Ishikawa (cell line): ENCODE results near the gene TMEM139.

Experiments used
- CEBPB ChIP-seq: IDR thresholded peaks from 2 replicates; pipeline ENCODE4 v1.6.1; 2012
- CREB1 ChIP-seq: IDR thresholded peaks from 2 replicates; pipeline ENCODE4 v1.6.1; 2012; ENCODE audit warnings: low read depth
- EGR1 ChIP-seq: IDR thresholded peaks from 2 replicates; pipeline ENCODE4 v1.6.1; 2012
- EP300 ChIP-seq: IDR thresholded peaks from 2 replicates; pipeline ENCODE4 v1.6.1; 2012; ENCODE audit warnings: borderline replicate concordance
- FOXM1 ChIP-seq: IDR thresholded peaks from 2 replicates; pipeline ENCODE4 v1.6.1; 2012; ENCODE audit warnings: low read depth, borderline replicate concordance
- NFIC ChIP-seq: IDR thresholded peaks from 2 replicates; pipeline ENCODE4 v1.6.1; 2012
- RAD21 ChIP-seq: IDR thresholded peaks from 2 replicates; pipeline ENCODE4 v1.6.1; 2012; ENCODE audit warnings: low read depth
- TAF1 ChIP-seq: IDR thresholded peaks from 2 replicates; pipeline ENCODE4 v1.6.1; 2012; ENCODE audit warnings: low read depth, mild to moderate bottlenecking
- TCF12 ChIP-seq: IDR thresholded peaks from 2 replicates; pipeline ENCODE4 v1.6.1; 2012; ENCODE audit warnings: low read depth
- TEAD4 ChIP-seq: IDR thresholded peaks from 2 replicates; pipeline ENCODE4 v1.6.1; 2012
- YY1 ChIP-seq: IDR thresholded peaks from 2 replicates; pipeline ENCODE4 v1.6.1; 2012; ENCODE audit warnings: low read depth
- ZBTB7A ChIP-seq: IDR thresholded peaks from 2 replicates; pipeline ENCODE4 v1.6.1; 2012; ENCODE audit warnings: low read depth
- TF ChIP-seq, protein P1 (sequence below): IDR thresholded peaks from 2 replicates; pipeline ENCODE4 v1.6.1; 2012; ENCODE audit warnings: low read depth, mild to moderate bottlenecking
- TF ChIP-seq, protein P2 (sequence below): IDR thresholded peaks from 2 replicates; pipeline ENCODE4 v1.6.1; 2012
- TF ChIP-seq, protein P3 (sequence below): IDR thresholded peaks from 2 replicates; pipeline ENCODE4 v1.6.1; 2012

TMEM139 gene

DNA sequence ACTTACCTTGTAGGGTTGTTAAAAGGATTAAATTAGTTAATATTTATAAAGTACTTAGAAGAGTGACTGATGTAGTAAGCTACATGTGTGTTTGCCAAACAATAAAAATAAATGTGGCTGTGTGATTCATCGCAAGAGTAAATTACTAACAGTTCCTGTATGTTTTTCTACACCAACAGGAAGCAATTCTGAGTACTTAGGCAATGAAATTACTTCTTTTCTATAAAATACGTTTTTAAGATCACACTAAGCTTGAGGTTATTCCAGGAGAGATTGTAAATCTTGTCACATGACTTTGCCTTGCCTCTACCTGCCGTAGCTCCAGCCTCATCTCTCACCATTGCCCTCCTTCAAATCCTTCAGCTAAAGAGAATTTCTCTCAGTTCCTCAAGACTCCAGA, 39.6 kb upstream of the TMEM139 start:
- TF ChIP-seq, protein P1, sequence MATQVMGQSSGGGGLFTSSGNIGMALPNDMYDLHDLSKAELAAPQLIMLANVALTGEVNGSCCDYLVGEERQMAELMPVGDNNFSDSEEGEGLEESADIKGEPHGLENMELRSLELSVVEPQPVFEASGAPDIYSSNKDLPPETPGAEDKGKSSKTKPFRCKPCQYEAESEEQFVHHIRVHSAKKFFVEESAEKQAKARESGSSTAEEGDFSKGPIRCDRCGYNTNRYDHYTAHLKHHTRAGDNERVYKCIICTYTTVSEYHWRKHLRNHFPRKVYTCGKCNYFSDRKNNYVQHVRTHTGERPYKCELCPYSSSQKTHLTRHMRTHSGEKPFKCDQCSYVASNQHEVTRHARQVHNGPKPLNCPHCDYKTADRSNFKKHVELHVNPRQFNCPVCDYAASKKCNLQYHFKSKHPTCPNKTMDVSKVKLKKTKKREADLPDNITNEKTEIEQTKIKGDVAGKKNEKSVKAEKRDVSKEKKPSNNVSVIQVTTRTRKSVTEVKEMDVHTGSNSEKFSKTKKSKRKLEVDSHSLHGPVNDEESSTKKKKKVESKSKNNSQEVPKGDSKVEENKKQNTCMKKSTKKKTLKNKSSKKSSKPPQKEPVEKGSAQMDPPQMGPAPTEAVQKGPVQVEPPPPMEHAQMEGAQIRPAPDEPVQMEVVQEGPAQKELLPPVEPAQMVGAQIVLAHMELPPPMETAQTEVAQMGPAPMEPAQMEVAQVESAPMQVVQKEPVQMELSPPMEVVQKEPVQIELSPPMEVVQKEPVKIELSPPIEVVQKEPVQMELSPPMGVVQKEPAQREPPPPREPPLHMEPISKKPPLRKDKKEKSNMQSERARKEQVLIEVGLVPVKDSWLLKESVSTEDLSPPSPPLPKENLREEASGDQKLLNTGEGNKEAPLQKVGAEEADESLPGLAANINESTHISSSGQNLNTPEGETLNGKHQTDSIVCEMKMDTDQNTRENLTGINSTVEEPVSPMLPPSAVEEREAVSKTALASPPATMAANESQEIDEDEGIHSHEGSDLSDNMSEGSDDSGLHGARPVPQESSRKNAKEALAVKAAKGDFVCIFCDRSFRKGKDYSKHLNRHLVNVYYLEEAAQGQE: no peak
- TF ChIP-seq CREB1 (no peak), NFIC (no peak), YY1 (no peak), EGR1 (no peak), TEAD4 (no peak), CEBPB (no peak), TAF1 (no peak), ZBTB7A (no peak), RAD21 (no peak), TCF12 (no peak)
- TF ChIP-seq, protein P2, sequence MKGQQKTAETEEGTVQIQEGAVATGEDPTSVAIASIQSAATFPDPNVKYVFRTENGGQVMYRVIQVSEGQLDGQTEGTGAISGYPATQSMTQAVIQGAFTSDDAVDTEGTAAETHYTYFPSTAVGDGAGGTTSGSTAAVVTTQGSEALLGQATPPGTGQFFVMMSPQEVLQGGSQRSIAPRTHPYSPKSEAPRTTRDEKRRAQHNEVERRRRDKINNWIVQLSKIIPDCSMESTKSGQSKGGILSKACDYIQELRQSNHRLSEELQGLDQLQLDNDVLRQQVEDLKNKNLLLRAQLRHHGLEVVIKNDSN: no peak

DNA sequence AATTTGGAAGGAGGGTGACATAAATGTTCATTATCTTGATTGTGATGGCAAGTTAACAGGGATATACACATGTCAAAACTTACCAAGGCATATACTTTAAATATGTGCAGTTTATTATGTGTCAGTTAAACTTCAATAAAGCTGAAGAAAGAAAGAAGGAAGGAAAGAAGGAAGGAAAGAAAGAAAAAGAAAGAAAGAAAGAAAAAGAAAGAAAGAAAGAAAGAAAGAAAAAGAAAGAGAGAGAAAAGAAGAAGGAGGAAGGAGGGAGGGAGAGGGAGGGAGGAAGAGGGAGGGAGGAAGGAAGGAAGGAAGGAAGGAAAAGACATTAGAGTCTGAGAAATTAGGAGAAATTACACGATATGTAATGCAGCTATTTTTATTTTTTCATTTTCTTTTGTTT, 37.4 kb upstream of the TMEM139 start:
- TF ChIP-seq YY1: no peak
- no peak for TF ChIP-seq CEBPB
- no peak for TF ChIP-seq RAD21
- TF ChIP-seq, protein P3, sequence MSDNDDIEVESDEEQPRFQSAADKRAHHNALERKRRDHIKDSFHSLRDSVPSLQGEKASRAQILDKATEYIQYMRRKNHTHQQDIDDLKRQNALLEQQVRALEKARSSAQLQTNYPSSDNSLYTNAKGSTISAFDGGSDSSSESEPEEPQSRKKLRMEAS: no peak
- TF ChIP-seq, protein P1: no peak
- TF ChIP-seq EP300: no peak
- no peak for TF ChIP-seq CREB1

DNA sequence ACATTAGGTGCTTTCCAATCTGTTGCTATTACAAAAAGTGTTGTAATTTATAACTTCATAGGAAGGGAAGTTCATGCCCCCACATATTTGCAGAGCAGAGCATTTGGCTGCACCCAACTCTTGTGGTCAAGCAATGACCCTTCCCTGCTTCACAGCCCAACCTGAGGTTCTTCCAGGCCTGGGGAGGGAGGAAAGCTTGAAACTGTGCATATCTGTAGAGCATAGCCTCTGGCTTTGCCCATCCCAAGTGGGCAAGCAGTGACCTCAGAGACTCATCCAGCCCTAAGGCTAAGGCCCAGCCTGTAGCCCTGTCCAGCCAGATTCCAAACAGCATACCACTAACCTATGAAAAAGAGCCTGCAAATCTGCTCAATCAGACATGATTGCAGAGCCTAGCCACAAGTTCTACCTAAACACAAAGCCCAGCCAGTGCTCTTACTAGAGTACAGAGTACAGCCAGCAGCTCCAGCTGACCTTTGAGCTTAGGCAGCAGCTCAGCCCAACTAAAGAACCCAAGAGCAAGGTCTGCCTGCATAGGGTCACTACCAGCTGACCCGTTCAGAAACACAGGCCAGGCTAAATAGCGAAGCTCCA, 35.9 kb upstream of the TMEM139 start:
- TF ChIP-seq YY1: no peak
- TF ChIP-seq FOXM1: no peak
- TF ChIP-seq EGR1: no peak

DNA sequence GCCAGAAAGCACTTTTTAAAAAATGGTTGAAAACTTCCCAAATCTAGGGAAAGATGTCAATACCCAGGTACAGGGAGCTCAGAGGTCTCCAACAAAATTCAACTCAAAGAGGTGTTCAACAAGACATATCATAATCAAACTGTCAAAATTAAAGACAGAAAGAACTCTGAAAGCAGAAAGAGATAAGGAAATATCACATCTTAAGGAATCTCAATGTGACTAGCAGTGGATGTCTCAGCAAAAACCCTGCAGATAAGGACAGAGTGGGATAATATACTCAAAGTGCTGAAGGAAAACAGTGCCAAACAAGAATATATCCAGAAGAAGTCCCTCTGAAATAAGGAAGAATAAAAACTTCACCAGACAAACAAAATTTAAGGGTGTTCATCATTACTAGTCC, 34.6 kb upstream of the TMEM139 start:
- TF ChIP-seq, protein P3: no peak
- TF ChIP-seq YY1: no peak
- TF ChIP-seq, protein P1: no peak
- TF ChIP-seq, protein P2: no peak

DNA sequence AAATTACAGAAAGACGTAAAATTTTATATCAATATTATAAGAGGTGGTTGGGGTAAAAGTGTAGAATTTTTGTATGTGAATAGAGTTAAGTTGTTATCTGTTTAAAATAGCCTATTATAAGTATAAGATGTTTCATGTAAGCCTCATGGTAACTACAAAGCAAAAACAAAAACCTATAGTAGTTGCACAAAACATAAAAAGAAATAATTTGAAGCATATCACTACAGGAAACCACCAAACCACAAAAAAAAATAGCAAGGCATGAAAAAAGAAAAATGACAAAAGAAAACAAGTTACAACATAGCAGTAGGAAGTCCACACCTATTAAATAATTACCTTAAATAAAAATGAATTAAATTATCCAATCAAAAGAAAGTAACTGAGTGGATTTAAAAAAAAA, 33.9 kb upstream of the TMEM139 start:
- no peak for TF ChIP-seq RAD21
- TF ChIP-seq, protein P1: no peak
- no peak for TF ChIP-seq NFIC
- TF ChIP-seq TEAD4: no peak
- TF ChIP-seq FOXM1: no peak
- TF ChIP-seq, protein P3: no peak
- no peak for TF ChIP-seq EGR1
